ENCODE measurements around the gene TNIK. TPM values are rescaled to one million over a fixed set of nuclear protein-coding genes. Genes with fewer than 3 reads are reported as not detected.
"Not testable (repeated sequence)": the region's sequence is repeated elsewhere in the genome, so short reads cannot be mapped to it uniquely, and the experiment has no call there.

The TNIK gene
- total RNA-seq, 2 donors from 2014 or later, result 5.6 to 47.1 TPM

GRCh38 chr3:171242170-171242569 is 218.0 kb downstream of the TNIK start:
- TF ChIP-seq POLR2A (IDR thresholded peaks at IDR 0.05) (no peak), POLR2AphosphoS5 (IDR thresholded peaks at IDR 0.05) (no peak)
- Histone ChIP-seq H3K4me3 (no peak overlapping the region), H3K27ac (no peak overlapping the region), H3K9me3 (no peaks in the 10 kb centered on the region), H3K4me1 (replicated peaks) (no peaks in the 10 kb centered on the region), H3K36me3 (no peaks in the 10 kb centered on the region), H3K27me3 (replicated peaks; ENCODE audit: insufficient read depth) (no peaks in the 10 kb centered on the region)
- DNase-seq (ENCODE audit: low spot score), result no peak
- intact Hi-C loops (cut with DNase I), result no loop called here
- WGBS, result 98% methylated on average over 2 of the region's 2 CpGs

GRCh38 chr3:171241655-171242054 is 218.6 kb downstream of the TNIK start:
- intact Hi-C loops (cut with DNase I); DNase-seq (ENCODE audit: low spot score): not testable (repeated sequence)
- 96% methylated on average over 2 of the region's 2 CpGs for WGBS

GRCh38 chr3:171240504-171240835 is 219.7 kb downstream of the TNIK start:
- 92% methylated on average over 3 of the region's 3 CpGs for WGBS
- H3K36me3 ChIP-seq, result no peaks in the 10 kb centered on the region

More at GRCh38 chr3:171241655-171242054, 218.6 kb downstream of the TNIK start:
- not testable (repeated sequence) for H3K36me3 ChIP-seq; H3K27ac ChIP-seq; H3K4me3 ChIP-seq; H3K27me3 ChIP-seq (replicated peaks; ENCODE audit: insufficient read depth); H3K9me3 ChIP-seq; H3K4me1 ChIP-seq (replicated peaks)

GRCh38 chr3:171239757-171240503 is 220.3 kb downstream of the TNIK start:
- H3K27ac ChIP-seq, result no peak overlapping the region
- H3K9me3 ChIP-seq, result no peaks in the 10 kb centered on the region
- no peak for TF ChIP-seq POLR2AphosphoS5 (IDR thresholded peaks at IDR 0.05)
- TF ChIP-seq CTCF (IDR thresholded peaks at IDR 0.05), result no peak
- TF ChIP-seq POLR2A (IDR thresholded peaks at IDR 0.05), result no peak
- no peaks in the 10 kb centered on the region for H3K4me1 ChIP-seq (replicated peaks)
- 91% methylated on average over 9 of the region's 9 CpGs for WGBS
- no peak overlapping the region for H3K4me3 ChIP-seq
- no peaks in the 10 kb centered on the region for H3K27me3 ChIP-seq (replicated peaks; ENCODE audit: insufficient read depth)
- H3K36me3 ChIP-seq, result no peaks in the 10 kb centered on the region
- no peak for DNase-seq (ENCODE audit: low spot score)
- intact Hi-C loops (cut with DNase I), result no loop called here

More at GRCh38 chr3:171240504-171240835, 219.7 kb downstream of the TNIK start:
- TF ChIP-seq POLR2AphosphoS5 (IDR thresholded peaks at IDR 0.05) (no peak), CTCF (IDR thresholded peaks at IDR 0.05) (no peak), POLR2A (IDR thresholded peaks at IDR 0.05) (no peak)
- Histone ChIP-seq H3K27me3 (replicated peaks; ENCODE audit: insufficient read depth) (no peaks in the 10 kb centered on the region), H3K27ac (no peak overlapping the region), H3K4me1 (replicated peaks) (no peaks in the 10 kb centered on the region), H3K4me3 (no peak overlapping the region), H3K9me3 (no peaks in the 10 kb centered on the region)
- intact Hi-C loops (cut with DNase I), result no loop called here
- DNase-seq (ENCODE audit: low spot score), result no peak

GRCh38 chr3:171237009-171237385 is 223.2 kb downstream of the TNIK start:
- intact Hi-C loops (cut with DNase I), result no loop called here
- 68% methylated on average over 2 of the region's 2 CpGs for WGBS
- TF ChIP-seq POLR2AphosphoS5 (IDR thresholded peaks at IDR 0.05) (no peak), CTCF (IDR thresholded peaks at IDR 0.05) (no peak), POLR2A (IDR thresholded peaks at IDR 0.05) (no peak)

More at GRCh38 chr3:171237009-171237385, 223.2 kb downstream of the TNIK start:
- no peaks in the 10 kb centered on the region for H3K9me3 ChIP-seq
- H3K4me3 ChIP-seq, result no peak overlapping the region
- H3K27ac ChIP-seq, result no peak overlapping the region
- no peak for DNase-seq (ENCODE audit: low spot score)
- H3K36me3 ChIP-seq, result no peaks in the 10 kb centered on the region
- H3K27me3 ChIP-seq (replicated peaks; ENCODE audit: insufficient read depth), result no peaks in the 10 kb centered on the region
- no peaks in the 10 kb centered on the region for H3K4me1 ChIP-seq (replicated peaks)

Data from prostate gland (tissue), 2 donors.